Inflammatory macrophage treated with lipopolysaccharide for 1 hour (primary cell): ENCODE data around the gene SAP130.

Experiments used
- DNase-seq, 2 donors: peaks; one replicate each; pipeline ENCODE4 v3.0.0-alpha.2; 2020 to 2022

The SAP130 gene

DNA sequence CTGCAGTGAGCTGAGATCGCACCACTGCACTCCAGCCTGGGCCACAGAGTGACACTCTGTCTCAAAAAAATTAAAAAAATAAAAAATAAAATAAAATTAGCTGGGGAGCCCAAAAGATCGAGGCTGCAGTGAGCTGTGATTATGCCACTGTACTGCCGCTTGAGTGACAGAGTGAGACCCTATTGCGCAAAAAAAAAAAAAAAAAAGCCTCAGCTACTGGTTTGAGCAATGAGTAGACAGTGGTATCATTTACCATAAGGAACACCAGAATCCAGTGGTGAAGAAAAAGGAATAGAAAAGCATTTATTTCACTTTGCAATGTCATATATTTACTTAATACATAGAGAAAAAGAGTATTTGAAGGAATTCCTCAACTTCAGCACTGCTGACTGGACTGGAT lies 3.0 kb downstream of the SAP130 start:
- peak; percentile 18 to 53 for DNase-seq

DNA sequence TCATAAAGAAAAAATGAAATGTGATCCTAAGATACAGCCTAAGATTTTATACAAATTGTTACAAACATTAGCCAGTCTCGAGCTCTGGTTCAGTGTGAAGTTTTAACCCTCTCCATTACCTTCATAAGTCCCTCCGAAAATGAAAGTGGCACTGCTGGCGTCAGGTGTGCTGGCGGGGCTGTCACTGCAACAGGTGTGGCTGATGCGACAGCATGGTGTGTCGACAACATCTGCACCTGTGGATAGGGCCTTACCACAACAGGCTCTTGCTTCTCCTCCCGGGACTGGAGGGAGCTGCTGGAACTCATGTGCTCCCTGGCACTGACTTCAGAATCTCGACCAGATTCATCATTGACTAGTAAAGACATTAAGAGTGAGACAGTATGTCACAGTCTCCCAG lies 10.3 kb downstream of the SAP130 start:
- DNase-seq: no peak

DNA sequence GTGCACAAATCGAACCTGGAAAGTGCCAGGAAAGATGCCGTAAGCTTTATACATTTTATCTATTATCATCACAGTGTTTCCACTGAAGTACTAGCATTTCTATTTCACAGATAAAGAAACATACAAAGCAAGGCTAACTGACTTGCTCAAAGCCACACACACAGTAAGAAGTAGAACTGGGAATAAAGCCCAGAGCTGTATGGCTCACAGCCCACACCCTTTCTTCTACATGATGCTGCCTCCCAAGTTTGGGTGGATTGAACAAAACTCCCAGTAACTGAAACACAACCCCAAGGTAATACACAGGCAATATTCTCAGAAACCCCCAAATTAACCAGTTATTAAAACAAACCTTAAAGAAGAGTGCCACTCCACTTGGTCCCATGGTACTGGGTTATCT lies 11.2 kb downstream of the SAP130 start:
- DNase-seq: no peak

DNA sequence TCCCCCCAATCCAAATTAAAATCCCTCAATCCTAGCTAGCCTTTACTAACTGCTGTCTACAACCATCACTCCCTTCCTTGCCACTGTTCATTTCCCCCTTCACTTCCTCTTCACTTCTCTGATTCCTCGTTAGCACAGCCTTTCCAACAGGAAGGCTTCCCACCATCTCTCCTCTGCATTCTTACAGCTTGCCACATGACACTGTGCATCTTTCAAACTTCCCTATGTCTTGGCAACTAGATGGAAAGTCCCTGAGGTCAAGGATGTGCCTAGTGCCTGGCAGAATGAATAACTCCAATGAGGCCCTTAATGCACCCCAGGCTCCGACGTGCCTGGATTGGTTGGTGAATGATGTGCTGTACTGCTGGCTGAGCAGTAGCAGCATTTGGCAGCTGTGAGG lies 15.2 kb downstream of the SAP130 start:
- DNase-seq: peak; percentile 9 to 84

DNA sequence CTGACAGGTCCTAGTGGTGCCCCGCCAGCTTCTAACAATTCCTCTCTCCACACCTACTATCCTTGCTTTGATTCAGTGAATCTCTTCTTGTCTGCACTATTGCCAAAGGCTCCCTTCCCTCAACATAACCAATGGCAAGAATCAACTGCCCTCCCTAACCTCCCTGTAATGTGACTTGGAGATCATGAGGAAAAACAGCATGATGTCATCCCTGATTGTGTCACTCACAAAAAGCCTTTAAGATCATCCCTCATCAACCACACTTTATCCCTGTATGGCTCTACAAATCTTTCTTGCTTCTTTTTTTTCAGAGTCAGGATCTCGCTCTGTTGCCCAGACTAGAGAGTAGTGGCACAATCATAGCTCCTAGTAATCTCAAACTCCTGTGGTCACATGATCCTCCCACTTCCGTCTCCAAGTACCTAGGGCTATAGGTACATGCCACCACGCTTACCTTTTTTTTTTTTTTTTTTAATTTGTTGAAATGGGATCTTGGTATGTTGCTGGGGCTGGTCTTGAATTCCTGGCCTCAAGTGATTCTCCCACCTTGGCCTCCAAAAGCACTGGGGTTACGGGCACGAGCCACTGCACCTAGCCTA lies 19.7 kb downstream of the SAP130 start:
- DNase-seq: peak; percentile 68 to 89

DNA sequence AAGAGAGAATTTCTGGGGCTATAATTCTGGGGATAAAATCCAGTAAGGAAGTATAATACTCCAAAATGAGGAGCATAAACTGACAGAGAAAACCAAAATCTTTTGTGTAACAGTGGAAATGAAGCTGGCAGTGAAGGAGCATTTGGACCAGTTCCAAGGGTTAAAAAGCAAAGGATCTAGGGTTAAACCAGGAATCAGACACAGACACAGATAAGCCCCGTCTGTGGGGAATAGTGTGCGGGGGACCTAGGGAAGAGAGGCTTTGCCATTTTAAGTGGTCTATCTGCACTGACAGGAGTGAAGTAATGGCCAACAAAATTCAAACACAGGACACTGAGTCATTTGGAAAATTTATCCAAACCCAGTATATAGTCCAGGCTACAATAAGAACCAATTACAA lies 23.4 kb downstream of the SAP130 start:
- DNase-seq: no peak

DNA sequence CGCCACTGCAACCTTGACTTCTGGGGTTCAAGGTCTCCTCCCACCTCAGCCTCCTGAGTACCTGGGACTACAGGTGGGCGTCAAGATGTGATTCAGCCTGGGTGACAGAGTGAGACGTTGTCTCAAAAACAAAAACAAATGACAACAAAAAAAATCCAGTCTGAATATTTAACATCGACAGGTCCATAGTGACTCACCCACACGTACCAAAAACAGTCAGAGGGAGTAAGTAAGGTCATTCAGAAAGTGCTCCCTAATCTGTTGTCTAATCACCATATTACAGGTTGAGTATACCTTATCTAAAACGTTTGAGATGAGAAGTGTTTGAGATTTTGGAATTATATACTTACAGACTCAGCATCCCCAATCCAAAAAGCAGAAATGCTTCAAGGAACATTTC lies 24.4 kb downstream of the SAP130 start:
- DNase-seq: no peak

DNA sequence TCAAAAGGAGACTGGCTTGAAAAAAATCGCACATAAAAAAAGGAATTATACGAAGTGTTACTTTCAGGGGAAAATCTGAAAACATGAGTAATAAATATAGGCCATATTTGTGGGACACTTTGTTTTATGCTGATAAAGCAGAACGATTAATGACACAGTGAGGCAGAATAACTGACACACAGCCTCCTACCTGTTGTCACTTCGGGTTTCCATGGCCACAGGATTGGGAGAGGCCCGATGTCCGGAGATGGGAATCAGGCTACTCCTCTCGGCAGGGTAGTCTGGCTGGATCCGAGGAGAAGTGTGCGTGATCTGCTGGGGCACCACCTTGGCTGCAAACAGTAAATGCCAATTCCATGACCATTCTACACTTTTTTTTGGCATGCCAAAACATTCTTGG lies 31.7 kb downstream of the SAP130 start:
- DNase-seq: no peak

DNA sequence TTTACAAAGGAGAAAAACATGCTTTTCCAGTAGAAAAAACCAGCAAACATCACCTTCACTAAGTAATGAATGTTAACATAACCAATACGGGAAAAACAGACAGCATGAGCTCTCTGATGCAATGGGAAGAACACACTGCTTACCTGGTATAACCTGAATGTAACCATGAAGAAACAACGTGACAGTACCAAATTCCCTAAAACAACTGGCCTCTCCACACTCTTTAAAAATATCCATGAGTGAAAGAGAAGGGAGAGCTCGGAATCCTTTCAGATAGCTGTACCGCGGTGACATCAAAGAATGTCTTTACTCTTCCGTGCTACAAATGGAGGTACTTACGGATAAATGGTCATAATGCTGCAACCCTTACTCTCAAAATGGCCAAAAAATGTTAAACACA lies 32.1 kb downstream of the SAP130 start:
- DNase-seq: no peak

DNA sequence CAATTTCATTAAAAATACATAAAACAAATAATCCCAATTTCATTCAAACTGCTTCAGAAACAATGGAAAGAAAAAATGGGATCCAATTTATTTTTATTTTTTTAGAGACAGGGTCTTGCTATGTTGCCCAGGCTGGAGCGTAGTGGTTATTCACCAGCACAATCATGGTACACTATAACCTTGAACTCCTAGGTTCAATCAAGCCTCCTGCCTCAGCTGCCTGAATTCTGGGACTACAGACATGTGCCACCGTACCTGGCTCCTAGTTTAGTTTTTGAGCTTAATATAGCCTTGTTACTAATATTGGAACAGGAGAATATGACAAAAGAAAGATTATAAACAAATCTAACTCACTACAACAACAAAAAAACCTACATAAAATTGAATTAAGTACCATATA lies 34.2 kb downstream of the SAP130 start:
- DNase-seq: no peak

DNA sequence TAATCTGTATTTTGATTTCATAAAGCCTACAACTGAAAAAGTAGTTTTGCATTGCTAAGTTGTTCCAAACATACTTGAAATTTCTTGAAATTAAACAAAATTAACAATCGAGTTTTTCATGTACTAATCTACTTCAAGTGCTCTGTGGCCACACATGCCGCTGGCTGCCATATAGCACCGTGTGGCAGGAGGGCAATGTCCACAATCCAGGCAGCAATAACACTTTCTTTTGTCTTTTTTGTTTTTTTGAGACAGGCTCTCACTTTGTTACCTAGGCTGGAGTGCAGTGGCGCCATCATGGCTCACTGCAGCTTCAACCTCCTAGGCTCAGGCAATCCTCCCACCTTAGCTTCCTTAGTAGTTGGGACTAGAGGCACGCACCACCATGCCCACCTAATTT lies 36.1 kb downstream of the SAP130 start:
- no peak for DNase-seq

DNA sequence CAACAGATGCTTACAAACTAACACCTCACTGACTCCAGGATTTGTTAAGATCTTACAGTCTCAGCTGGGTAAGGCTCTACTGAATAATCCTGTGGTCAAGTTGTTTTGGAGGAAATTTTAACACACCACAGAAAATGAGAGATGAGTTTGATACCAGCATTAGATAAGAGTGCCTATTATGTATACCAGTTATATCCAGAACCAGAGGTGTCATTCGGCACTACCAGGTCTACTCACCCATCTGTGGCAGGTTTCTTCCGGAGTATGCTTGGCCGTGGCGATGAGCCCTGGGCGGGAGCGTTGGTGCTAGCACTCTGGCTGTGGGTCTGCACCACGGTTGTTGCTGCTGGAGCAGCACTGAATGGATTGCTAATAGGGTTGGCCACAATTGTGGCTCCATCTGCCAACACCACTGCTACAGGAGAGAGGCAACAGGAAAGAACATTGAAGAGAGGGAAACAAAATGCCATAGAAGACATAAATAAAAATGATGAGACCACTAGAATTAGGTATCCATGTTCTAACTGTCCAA lies 41.2 kb downstream of the SAP130 start:
- no peak for DNase-seq

DNA sequence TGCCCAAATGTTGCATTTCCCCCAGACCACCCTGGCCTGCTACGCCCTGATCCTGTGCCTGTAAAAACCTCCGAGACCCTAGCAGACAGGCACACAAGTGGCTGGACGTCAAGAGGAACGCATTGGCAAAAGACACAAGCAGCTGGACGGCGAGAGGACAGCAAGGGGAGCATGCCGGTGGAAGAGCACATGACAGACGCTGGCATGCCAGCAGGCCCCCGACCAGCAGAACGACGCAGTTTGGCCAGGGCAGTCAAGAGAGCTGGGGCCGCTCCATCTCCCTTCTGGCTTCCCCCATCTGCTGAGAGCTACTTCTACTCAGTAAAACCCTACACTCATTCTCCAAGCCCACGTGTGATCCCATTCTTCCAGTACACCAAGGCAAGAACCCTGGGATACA lies 42.1 kb downstream of the SAP130 start:
- no peak for DNase-seq

DNA sequence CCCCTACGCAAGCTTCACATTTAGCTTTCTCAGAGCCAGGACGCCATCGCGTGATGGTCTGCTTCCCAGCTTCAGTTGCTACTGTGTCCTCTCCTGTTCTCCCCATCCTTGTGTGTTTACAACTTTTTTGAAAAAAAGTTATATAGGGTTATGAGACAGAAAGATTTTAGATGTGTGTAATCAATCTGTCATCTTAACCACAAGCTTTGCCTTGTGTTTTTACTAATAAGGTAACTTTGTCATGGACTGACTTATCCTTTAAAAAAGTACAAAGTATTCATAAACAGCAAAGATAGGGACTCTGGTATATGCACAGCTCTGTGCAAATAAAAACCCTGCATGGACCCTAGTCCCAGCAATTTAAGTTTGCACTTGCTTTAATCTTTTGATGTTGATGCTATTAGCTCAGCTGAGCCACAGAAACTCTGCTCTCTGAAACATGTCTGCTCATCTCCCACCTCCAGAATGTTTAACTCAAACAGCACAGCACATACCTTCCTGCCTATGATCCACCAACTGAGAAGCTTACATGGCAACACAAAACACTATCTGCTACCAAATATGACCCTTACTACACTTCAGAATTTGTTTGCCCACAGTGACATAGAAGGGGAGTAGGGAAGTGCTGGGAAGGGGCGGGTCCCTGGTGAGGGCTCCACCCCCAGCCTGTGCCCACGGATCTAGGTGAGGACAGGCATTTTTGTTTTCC lies 42.7 kb downstream of the SAP130 start:
- DNase-seq: no peak

DNA sequence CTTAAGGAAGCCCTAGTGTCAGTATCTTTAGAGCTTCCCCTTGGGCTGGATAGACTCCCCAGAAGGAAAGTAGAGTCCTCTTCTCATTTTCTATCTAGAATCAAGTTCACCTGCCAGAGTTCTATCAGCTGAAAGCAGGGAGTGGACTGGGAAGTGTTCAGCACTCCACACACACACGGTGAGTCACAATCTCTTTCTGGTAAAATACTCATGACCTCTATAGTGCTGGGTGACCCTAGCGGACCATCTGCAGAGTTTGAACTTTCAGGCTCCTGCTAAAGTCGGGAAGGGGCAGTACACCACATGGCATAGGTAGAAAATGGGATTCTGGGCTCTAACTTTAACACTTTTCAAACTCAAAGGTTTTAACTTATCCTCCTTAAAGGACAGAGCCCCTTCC lies 43.3 kb downstream of the SAP130 start:
- DNase-seq: no peak

DNA sequence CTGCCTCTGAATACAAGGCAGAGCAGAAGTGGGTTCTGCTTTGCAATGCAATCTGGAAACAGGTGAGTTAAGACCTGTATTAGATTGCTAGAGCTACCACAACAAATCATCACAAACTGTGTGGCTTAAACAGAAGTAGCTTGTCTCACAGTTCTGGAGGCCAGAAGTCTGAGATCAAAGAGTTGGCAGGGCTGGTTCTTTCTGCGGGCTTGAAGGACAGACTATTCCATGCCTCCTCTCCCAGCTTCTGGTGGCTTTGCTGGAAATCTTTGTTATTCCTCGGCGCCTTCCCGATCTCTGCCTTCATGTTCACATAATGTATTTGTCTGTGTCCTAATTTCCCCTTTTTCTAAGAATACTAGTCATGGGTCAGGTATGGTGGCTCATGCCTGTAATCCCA lies 58.4 kb downstream of the SAP130 start:
- DNase-seq: no peak

DNA sequence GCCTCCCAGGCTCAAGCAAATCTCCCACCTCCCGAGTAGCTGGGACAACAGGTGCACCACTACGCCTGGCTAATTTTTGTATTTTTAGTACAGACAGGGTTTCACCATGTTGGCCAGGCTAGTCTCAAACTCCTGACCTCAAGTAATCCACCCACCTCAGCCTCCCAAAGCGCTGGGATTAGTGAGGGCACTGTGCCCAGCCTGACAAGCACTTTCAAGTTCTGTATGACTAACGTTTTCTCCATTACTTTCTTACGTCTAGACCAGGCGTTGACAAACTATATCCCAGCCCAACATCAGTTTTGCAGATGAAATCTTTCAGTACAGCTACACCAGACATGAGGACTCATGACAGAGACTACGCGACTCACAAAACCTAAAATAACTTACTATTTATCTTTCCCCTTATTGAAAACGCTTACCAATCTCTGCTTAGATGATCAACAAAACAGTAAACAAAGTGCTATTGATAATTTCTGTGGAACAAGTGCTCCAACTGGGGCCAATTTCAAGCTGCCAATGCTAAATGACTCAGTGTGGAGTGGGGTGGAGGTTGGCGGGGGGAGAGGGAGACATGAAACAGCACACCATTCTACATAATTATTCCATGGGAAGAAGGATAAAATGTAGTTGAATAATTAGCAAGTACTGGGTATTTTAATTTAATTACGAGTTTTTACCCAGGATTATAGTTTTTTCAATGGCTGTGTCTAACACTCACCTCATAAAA lies 59.1 kb downstream of the SAP130 start:
- DNase-seq: no peak

DNA sequence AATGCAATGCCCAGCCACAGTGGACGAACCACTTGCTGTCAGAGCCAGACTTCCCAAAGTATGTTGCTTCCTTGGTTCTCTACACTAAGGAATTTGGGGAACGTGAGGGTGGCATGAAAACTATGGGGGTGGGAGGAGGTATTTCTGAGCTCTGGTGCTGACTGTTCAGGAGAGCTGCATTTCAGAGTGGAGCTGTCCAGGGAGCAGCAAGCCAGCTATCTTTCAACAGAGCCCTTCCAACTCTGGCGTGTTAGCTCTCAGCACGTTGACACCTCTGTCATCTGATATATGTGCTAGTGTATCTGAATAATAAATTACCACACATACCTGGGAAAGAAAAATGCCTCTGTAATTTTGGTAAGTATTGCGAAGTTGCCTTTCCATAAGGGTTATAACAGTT lies 66.1 kb downstream of the SAP130 start:
- no peak for DNase-seq

DNA sequence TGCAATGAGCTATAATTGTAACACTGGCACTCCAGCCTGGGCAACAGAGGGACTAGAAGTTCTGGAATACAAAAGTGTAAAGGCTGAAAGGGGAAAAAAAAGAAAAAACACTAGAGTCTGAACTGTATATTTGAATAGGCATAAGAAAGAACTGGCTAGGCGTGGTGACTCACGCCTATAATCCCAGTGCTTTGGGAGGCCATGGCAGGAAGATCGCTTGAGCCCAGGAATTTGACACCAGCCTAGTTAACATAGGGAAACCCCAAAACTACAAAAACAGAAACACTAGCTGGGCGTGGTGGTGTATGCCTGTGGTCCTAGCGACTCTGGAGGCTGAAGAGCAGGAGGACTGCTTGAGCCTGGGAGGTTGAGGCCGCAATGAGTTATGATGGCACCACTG lies 70.6 kb downstream of the SAP130 start:
- DNase-seq: no peak

DNA sequence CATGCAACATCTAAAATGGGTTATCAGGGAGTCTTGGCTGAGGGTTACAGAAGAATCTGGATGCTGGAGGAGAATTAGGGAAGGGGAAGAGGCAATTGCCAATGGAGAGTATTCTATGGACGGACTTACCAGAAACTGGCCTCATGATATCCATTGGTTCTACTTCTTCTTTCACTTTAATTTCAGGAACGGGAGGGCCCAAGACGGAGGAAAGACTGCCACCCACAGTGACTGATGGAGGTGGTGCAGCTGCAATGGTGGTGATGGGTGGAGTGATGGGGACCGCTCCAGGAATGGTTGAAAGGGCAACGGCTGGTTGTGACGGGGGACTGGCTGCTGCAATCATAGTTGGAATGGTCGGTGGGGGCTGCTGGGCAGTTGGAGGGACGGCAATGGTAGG lies 73.0 kb downstream of the SAP130 start:
- peak; percentile 66 to 73 for DNase-seq

DNA sequence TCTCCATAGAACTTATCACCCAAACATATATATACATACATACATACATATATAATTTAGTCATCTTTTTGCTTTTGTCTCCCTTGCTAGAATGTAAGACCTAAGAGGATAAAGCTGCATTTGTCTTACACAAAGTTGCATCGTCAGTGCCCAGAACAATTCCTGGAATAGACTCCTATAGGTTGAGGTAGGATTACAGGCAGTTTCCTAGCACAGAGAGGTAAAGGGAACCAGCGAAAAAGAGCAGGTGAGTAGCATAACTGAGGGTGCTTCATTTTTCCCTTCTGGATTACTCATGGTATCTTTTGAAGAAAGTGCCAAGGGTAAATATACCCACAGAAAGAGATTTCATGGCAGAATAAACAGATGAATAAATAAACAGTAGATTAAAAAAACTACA lies 74.0 kb downstream of the SAP130 start:
- no peak for DNase-seq

DNA sequence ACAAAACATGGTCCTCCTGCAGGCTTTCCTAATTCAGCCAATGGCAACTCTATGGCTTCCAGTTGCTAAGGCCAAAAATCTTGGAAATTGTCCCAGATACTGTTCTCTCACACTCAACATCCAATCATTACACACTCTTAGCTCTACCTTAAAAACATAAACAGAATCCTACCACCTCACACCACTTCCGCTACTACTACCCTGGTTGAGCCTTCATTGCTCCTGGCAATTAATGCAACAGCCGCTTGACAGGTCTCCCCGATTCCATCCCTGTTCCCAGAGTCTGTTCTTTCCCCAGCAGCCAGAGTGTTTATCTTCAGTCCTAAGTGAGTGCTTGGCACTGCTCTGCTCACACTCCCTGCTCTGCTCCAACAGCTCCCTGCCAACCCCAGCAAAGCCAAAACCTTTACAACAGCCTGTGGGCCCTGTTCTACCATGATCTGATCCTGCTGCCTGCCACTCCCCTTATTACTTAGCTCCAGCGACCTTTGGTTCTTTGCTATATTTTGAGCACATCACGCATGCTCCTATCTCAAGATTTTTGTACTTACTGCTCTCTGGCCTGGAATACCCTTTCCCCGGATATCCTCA lies 74.6 kb downstream of the SAP130 start:
- no peak for DNase-seq

DNA sequence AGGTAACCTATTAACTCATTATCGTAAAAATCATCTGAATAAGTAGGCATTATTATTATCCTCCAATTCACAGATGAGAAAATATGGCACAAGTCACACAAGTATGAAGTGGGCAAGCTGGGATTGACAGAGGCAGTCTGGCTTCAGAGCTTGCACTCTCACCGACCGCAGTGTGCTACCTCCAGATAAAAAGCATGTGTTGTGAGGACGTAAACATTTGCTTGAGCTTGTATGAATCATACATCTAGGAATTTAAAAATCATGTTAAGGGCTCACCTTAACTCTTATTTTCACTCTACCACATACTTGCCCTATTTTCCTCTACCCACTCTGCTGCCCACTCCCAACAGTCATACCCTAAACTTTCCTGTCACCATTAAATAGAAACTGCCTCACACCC lies 76.8 kb downstream of the SAP130 start:
- no peak for DNase-seq

DNA sequence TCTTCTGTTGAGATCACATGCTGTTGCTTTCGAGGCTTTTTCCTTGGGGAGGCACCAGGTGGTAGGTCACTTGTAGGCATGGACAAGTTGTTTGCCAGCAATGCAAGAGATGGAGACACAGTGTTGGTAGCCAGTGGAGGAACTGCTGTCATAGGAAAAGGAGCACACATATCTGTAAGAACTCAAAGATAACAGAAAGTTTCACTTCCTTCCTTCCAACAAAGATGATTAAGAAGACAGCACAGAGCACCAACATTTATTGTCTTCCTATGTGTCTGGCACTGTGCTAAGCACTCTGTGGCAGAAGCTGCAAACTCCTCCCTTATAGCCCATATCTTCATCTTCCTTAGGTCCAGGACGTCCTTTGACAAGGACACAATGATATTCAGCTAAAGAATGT lies 77.6 kb downstream of the SAP130 start:
- DNase-seq: no peak
